Tibial nerve (tissue), 4 donors: ENCODE data around the gene ANKRD42. TPM values are rescaled to one million over a fixed set of nuclear protein-coding genes. Genes with fewer than 3 reads are reported as not detected.
"Not testable (repeated sequence)": the region's sequence is repeated elsewhere in the genome, so short reads cannot be mapped to it uniquely, and the experiment has no call there.

Experiments
- DNase-seq, 2 donors: peaks; one replicate each; pipeline ENCODE4 v3.0.0-alpha.2; 2019; ENCODE audit warnings: low spot score in 2 of 2
- H3K27ac ChIP-seq, 4 donors: fragments of 200-600 bp; sonication (generic) in 3 of 4; one replicate each; pipeline ENCODE4 v1.5.1; 2017 to 2019; ENCODE audit warnings: mild to moderate bottlenecking in 1 of 4
- H3K27me3 ChIP-seq, 2 donors: fragments of 200-600 bp; sonication (generic) in 1 of 2; one replicate each; pipeline versions ENCODE4 v1.5.1 to v1.6.0; 2017 to 2019
- H3K36me3 ChIP-seq, 3 donors: fragments of 200-600 bp; sonication (generic); one replicate each; pipeline ENCODE4 v1.5.1; 2018 to 2019
- H3K4me1 ChIP-seq, 4 donors: fragments of 200-600 bp; sonication (generic) in 3 of 4; one replicate each; pipeline ENCODE4 v1.5.1; 2017 to 2019
- H3K4me3 ChIP-seq, 4 donors: fragments of 200-600 bp; sonication (generic) in 3 of 4; one replicate each; pipeline ENCODE4 v1.5.1; 2017 to 2019; ENCODE audit warnings: mild to moderate bottlenecking in 1 of 4, moderate library complexity in 1 of 4
- H3K9me3 ChIP-seq, 4 donors: fragments of 200-600 bp; sonication (generic) in 3 of 4; one replicate each; pipeline ENCODE4 v1.5.1; 2017 to 2019
- CTCF ChIP-seq, 5 experiments: fragments of 200-600 bp in 3 of 5; fragments of 450-650 bp in 2 of 5; sonication (generic) in 3 of 5; IDR thresholded peaks; one replicate each; pipeline ENCODE4 v1.5.1; 2016 to 2019; ENCODE audit warnings: antibody characterized with exemption in 5 of 5, mild to moderate bottlenecking in 3 of 5, moderate library complexity in 2 of 5
- EP300 ChIP-seq, 2 donors: sonication (generic); formaldehyde crosslinking; IDR thresholded peaks; one replicate each; pipeline ENCODE4 v1.6.1; 2017; ENCODE audit warnings: antibody characterized with exemption in 2 of 2, mild to moderate bottlenecking in 1 of 2
- POLR2A ChIP-seq, 2 donors: fragments of 450-650 bp; IDR thresholded peaks; one replicate each; pipeline ENCODE4 v1.6.1; 2017; ENCODE audit warnings: antibody characterized with exemption in 2 of 2, mild to moderate bottlenecking in 2 of 2, moderate library complexity in 2 of 2
- WGBS, 2 donors: methylation state at CpG; one replicate each; pipeline ENCODE4 v1.1.5; 2018; 5-methylcytosine and 5-hydroxymethylcytosine counted together
- total RNA-seq, 4 donors: library from RNA; depleted of rRNA; stranded (reverse); fragments of >200 nt; gene quantifications; one replicate each; pipeline ENCODE4 v1.1.0, GENCODE V29; 2016

ANKRD42 gene
- total RNA-seq, 4 donors from 2014 or later: 10.3 to 13.2 (median 13.1) TPM

DNA sequence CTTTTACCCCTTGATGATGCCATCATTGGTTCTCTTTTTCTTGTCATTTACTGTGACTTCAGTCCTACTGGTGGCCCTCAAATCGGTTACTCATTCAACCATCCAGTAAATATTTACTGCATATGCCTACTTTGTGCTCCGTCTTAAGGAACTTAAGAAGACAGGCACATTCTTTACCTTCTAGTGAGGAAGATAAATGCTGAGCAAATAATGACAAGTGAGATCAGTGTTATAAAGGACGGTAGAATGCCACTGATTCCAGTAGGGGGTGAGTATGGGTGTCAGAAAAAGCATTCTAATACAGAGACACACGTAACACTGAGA, 1.6 kb downstream of the ANKRD42 start:
- no peaks in the 10 kb centered on the region for H3K27me3 ChIP-seq
- peaks cover 0 to 38% (median 0%) of the 10 kb centered on the region in 3 donors for H3K36me3 ChIP-seq
- peak overlapping the region; percentile 67 to 85 (median 78) for H3K4me3 ChIP-seq
- WGBS, 2 donors: 40 to 51% methylated on average over 4 of the region's 4 CpGs
- H3K4me1 ChIP-seq: peaks cover 0 to 45% (median 20%) of the 10 kb centered on the region in 4 donors
- H3K9me3 ChIP-seq: no peaks in the 10 kb centered on the region
- DNase-seq: no peak
- H3K27ac ChIP-seq: peak overlapping the region in 3 of 4 donors; percentile 84 to 96 (median 95)
- TF ChIP-seq CTCF (IDR thresholded peaks at IDR 0.05) (no peak), EP300 (IDR thresholded peaks at IDR 0.05) (no peak), POLR2A (IDR thresholded peaks at IDR 0.05) (no peak)

DNA sequence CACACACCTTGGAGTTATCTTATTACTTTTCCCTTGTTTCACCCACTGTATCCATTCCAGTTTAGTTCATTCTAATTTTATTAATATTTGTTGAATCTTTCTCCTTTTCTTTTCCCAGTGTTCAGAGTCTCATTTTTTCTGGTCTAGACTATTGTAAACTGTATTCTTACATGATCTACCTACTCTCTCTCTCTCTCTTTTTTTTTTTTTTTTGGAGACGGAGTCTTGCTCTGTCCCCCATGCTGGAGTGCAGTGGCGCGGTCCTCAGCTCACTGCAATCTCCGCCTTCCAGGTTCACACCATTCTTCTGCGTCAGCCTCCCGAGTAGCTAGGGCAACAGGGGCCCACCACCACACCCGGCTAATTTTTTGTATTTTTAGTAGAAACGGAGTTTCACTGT, 2.1 kb downstream of the ANKRD42 start:
- 87 to 95% methylated on average over 8 of the region's 8 CpGs for WGBS, 2 donors
- DNase-seq: no peak
- TF ChIP-seq POLR2A (IDR thresholded peaks at IDR 0.05) (no peak), CTCF (IDR thresholded peaks at IDR 0.05) (no peak), EP300 (IDR thresholded peaks at IDR 0.05) (no peak)
- Histone ChIP-seq H3K4me1 (peaks cover 0 to 45% (median 20%) of the 10 kb centered on the region in 4 donors), H3K4me3 (no peak overlapping the region), H3K27me3 (no peaks in the 10 kb centered on the region), H3K36me3 (peaks cover 0 to 33% (median 0%) of the 10 kb centered on the region in 3 donors), H3K27ac (peak overlapping the region in 1 of 4 donors; percentile 96), H3K9me3 (no peaks in the 10 kb centered on the region)

- peaks cover 0 to 41% (median 0%) of the 10 kb centered on the region in 3 donors for H3K36me3 ChIP-seq
- WGBS, 2 donors: 92 to 95% methylated on average over 1 of the region's 1 CpG
- H3K4me1 ChIP-seq: peaks cover 0 to 22% (median 8%) of the 10 kb centered on the region in 4 donors
- TF ChIP-seq EP300 (IDR thresholded peaks at IDR 0.05) (no peak), POLR2A (IDR thresholded peaks at IDR 0.05) (no peak), CTCF (IDR thresholded peaks at IDR 0.05) (no peak)
- H3K27me3 ChIP-seq: no peaks in the 10 kb centered on the region
- H3K27ac ChIP-seq: no peak overlapping the region
- no peaks in the 10 kb centered on the region for H3K9me3 ChIP-seq
- no peak overlapping the region for H3K4me3 ChIP-seq
- no peak for DNase-seq
These were observed 6.5 kb downstream of the ANKRD42 start for GRCh38 chr11:83200035-83200434.

GRCh38 chr11:83205608-83206185, 12.2 kb downstream of the ANKRD42 start:
- Histone ChIP-seq H3K4me3 (no peak overlapping the region), H3K4me1 (no peaks in the 10 kb centered on the region), H3K36me3 (peaks cover 0 to 58% (median 0%) of the 10 kb centered on the region in 3 donors), H3K27me3 (no peaks in the 10 kb centered on the region), H3K9me3 (no peaks in the 10 kb centered on the region), H3K27ac (no peak overlapping the region)
- WGBS, 2 donors: 84 to 88% methylated on average over 3 of the region's 3 CpGs
- no peak for DNase-seq
- no peak for TF ChIP-seq POLR2A (IDR thresholded peaks at IDR 0.05)

DNA sequence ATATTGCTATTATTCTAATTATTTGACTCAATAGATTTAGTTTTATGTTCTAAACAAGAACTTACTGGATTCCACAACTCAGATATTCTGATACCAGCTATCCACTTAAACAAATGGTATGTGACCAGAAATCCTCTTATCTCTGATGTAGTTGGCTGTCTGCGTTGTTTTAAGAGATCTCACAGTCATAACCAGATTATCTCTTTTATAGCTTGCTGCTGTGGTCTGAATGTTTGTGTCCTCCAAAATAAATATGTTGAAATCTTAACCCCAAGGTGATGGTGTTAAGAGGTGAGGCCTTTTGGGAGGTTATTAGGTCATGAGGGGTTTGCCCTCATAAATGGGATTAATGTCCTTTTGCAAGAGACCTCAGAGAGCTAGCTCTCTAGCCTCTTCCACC, 12.7 kb downstream of the ANKRD42 start:
- WGBS, 2 donors: 90 to 95% methylated on average over 1 of the region's 1 CpG
- H3K4me3 ChIP-seq: no peak overlapping the region
- peaks cover 0 to 55% (median 0%) of the 10 kb centered on the region in 3 donors for H3K36me3 ChIP-seq

DNA sequence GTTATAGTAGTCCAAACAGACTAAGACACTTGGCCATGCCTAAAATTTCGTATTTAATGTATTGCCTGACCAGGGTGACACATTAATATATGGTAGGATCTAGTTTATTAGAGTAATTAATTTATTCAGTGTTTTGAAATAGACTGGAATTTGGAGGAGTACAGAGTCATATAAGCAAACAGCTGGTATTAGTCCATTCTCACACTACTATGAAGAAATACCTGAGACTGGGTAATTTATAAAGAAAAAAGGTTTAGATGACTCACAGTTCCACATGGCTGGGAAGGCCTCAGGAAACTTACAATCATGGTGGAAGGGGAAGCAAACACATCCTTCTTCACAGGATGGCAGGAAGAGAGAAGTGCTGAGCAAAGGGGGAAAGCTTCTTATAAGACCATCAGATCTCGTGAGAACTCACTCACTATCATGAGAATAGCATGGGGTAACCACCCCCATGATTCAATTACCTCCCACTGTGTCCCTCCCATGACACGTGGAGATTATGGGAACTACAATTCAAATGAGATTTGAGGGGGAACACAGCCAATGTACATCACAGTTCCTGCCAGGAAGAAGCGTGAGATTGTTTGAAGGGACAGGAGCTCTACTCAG, 13.4 kb downstream of the ANKRD42 start:
- WGBS, 2 donors: 62 to 66% methylated on average over 4 of the region's 4 CpGs
- DNase-seq, H3K27ac ChIP-seq, H3K4me3 ChIP-seq, H3K27me3 ChIP-seq, H3K4me1 ChIP-seq, H3K9me3 ChIP-seq: not testable (repeated sequence)
- H3K36me3 ChIP-seq: peaks cover 0 to 56% (median 0%) of the 10 kb centered on the region in 3 donors

More for the DNA sequence above, 12.7 kb downstream of the ANKRD42 start:
- no peak for DNase-seq
- TF ChIP-seq CTCF (IDR thresholded peaks at IDR 0.05) (no peak), EP300 (IDR thresholded peaks at IDR 0.05) (no peak), POLR2A (IDR thresholded peaks at IDR 0.05) (no peak)
- H3K9me3 ChIP-seq: no peaks in the 10 kb centered on the region
- no peaks in the 10 kb centered on the region for H3K27me3 ChIP-seq
- no peaks in the 10 kb centered on the region for H3K4me1 ChIP-seq
- H3K27ac ChIP-seq: no peak overlapping the region
